CD4-positive, alpha-beta T cell treated with Interleukin-1 beta for 1 hour (primary cell): Measurements from ENCODE around the gene CLCN2.

ENCODE experiments used
- DNase-seq, 2 donors: peaks; one replicate each; pipeline ENCODE4 v3.0.0-alpha.2; 2020 to 2022

CLCN2 gene

GRCh38 chr3:184359610-184360009, 1.8 kb downstream of the CLCN2 start:
- no peak for DNase-seq

DNA sequence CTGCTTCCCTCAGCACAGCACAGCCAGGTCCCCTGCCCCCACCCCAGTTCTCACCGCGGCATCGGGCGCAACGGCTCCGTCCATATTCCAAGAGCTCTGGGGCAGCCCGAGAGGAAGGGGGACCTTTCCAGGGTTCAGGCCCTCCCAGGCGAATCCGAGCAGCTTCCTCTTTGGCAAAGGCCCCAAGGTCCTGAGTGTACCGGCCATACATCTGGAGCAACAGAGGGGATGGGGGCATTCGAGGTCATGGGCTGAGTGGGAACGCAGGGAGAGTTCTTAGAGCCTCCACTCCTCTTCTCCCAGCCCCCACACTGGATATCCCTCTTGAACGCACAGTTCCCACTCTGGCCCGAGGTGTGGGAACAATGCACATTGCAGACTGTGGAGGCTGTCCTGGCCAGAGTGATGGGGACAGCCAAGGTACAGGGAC, 2.5 kb downstream of the CLCN2 start:
- DNase-seq: no peak

GRCh38 chr3:184358124-184358767, 3.2 kb downstream of the CLCN2 start:
- no peak for DNase-seq

DNA sequence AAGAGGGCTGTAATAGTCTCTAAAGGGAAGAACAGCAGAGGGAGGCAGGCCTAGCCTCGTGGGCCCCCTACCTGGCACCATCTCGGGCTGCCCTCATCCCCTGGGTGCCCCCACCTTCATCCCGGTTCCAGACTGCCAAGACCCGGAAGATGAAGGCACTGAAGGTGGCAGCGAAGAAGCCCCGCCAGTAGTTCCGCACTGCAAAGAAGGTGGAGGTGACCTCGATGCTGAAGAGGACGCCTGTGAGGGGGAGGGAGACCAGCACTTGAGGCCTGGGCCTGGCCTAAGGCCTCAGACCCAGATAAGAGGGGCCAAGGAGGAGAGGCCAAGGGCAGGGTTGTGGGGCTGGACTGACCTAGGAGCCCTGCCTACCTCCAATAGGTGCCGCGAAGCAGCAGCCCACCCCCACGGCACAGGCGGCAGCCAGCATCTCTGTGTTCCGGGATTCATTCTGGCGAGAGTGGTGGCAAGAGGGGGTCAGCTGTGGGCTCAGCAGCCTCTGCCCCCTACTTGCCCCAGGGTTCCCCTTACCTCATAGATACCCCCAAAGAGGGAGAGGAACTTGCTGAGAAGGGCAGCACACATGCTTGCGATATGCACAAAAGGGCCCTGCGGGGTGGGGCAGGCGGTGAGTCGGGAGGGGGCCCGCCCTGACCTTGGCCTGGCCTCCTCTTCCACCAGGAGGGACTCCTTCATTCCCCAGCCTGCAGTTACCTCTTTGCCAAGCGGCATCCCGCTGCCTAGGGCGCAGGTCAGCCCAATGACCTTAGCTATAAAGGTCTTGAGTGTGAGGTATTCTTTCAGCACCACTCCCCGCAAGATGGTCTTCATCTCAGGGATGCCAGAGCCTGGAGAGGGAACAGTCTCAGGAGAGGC, 3.9 kb downstream of the CLCN2 start:
- no peak for DNase-seq

- no peak for DNase-seq
Observed at GRCh38 chr3:184355261-184356040, 6.0 kb downstream of the CLCN2 start.

DNA sequence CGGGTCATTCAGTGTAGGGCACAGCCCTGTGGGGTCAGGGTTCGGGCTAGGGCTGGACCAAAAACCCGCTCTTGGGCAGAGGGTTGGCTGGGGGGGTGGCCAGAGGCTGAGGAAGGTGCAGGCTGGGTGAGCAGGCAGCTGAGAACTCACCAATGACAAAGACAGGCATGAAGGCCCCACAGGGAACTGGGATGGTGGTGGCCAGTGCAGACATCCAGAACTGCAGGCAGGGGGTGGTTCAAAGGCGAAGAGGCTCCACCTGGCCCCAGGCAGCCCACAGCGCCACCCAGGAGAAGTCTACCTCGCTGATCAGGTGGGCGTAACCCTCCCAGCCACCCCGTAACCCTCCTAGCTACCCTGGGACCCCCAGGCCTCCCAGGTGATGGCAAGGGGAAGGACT, 6.7 kb downstream of the CLCN2 start:
- no peak for DNase-seq

DNA sequence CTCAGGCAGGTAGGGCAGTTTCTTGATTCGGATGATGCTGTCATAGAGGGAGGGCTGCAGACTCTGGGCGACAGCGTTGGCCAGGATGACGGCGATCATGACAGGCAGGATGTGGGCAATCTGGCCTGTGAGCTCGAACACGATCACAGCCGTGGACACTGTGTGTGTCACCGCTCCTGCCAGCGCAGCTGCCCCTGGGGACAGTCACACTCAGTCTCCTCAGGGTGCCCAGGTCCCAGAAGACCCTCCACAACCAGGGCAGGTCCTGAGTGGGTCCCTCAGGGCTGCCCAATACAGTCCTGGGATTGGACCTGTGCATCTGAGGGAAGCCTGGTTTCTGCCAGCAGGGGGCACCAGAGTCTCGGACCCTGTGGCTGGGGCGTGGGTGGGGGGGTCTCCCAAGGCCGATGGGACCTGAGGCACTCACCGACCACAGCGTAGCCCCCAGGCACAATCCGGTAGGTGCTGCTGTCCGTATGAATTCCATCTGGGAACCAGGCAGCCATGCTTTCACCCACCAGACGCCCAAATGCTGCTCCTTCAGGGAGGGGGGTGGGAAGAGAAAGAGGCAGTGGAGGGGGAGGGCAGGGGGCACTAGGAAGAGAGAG, 7.2 kb downstream of the CLCN2 start:
- peak; percentile 59 to 71 for DNase-seq

- DNase-seq: no peak
Observed at GRCh38 chr3:184353546-184353941, 7.9 kb downstream of the CLCN2 start.

- no peak for DNase-seq
Observed at GRCh38 chr3:184352897-184353545, 8.4 kb downstream of the CLCN2 start.

DNA sequence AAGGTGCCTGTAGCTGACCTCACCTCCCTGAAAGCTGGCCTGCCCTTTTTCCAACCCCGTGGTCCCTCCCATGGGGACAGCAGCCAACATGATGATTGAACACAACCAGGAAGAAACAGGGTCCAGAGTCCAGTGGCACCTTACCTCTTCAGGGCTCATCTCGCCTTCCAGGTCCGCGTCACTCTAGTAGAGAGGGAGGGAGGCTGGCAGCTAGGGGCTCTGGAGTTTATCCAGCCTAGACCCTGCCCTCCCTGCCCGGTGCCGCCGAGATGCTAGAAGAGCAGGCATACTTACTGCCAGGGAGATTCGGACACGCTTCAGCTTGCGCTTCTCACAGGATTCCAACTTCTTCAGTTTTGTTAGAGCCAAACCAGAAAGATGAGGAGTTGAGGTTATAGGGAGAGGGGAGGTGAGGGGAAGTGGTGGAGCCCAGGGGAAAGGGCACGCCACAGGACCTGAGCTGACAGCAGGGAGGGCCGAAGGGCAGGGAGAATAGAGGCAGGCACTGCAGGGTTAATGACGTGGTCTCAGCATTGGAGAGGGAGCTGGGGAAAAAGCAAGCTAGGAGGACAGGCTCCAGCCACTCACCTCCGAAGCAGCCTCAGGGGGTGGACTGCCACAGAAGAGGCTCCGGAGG, 9.1 kb downstream of the CLCN2 start:
- no peak for DNase-seq

DNA sequence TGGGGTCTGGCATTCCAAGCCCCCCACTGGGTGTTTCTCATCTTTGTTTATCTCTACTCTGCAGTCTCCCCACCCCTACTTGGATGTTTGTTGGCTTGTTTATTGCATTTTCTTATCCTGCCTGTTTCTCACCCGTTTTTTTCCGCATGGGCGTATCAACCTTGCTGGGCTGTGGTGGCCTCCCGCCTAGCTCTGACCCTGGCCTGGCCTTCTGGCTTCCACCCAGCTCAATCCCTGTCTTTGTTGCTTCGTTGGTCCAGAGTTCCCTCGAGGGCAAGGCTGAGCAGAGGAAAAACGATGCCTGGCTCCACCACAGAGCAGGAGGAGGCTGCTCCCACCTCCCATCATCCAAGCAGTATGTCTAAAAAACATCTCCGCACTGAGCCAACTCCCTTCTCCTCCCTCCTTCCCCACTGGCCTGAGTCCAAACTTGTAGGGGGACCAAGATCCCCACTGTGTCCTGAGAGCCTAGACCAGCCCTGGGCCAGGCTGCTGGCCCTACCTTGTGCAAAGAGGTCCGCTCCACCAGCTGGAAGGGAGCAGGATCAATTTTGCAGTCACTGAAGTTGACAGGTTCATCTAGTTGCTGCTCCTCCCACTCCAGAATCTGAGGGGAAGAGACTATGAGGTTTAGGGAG, 9.8 kb downstream of the CLCN2 start:
- no peak for DNase-seq

- DNase-seq: no peak
Observed at GRCh38 chr3:184350618-184351017, 10.8 kb downstream of the CLCN2 start.

GRCh38 chr3:184349563-184350470, 11.6 kb downstream of the CLCN2 start:
- no peak for DNase-seq

DNA sequence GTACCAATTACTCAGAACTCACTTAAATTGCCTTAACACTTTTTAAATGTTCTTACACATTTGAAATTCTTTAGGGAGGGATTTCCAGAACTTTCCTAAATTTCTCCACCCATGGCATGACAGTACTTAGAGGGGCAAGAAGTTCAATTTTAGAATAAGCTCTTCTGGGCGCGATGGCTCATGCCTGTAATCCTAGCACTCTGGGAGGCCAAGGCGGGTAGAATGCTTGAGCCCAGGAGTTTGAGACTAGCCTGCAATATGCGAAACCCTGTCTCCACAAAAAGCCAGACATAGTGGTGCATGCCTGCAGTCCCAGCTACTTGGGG, 13.4 kb downstream of the CLCN2 start:
- DNase-seq: no peak

GRCh38 chr3:184347321-184348056, 13.9 kb downstream of the CLCN2 start:
- no peak for DNase-seq

GRCh38 chr3:184346480-184347190, 14.8 kb downstream of the CLCN2 start:
- DNase-seq: no peak

DNA sequence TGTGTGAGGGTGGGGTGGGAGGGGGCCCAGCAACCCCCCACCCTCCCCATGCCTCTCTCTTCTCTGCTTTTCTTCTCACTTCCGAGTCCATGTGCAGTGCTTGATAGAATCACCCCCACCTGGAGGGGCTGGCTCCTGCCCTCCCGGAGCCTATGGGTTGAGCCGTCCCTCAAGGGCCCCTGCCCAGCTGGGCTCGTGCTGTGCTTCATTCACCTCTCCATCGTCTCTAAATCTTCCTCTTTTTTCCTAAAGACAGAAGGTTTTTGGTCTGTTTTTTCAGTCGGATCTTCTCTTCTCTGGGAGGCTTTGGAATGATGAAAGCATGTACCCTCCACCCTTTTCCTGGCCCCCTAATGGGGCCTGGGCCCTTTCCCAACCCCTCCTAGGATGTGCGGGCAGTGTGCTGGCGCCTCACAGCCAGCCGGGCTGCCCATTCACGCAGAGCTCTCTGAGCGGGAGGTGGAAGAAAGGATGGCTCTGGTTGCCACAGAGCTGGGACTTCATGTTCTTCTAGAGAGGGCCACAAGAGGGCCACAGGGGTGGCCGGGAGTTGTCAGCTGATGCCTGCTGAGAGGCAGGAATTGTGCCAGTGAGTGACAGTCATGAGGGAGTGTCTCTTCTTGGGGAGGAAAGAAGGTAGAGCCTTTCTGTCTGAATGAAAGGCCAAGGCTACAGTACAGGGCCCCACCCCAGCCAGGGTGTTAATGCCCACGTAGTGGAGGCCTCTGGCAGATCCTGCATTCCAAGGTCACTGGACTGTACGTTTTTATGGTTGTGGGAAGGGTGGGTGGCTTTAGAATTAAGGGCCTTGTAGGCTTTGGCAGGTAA, 15.9 kb downstream of the CLCN2 start:
- no peak for DNase-seq
